HG03558 (cell line): ENCODE data around the gene MRPS33.
"Not testable (repeated sequence)": the region's sequence is repeated elsewhere in the genome, so short reads cannot be mapped to it uniquely, and the experiment has no call there.

Experiments
- ATAC-seq: cut with Tn5 transposase; IDR thresholded peaks from one replicate; pipeline ENCODE4 v1.9.1; 2021; ENCODE audit warnings: moderate number of reproducible peaks; ENCODE audit not compliant: unreplicated experiment; ENCODE audit errors: extremely low read depth

The MRPS33 gene

DNA sequence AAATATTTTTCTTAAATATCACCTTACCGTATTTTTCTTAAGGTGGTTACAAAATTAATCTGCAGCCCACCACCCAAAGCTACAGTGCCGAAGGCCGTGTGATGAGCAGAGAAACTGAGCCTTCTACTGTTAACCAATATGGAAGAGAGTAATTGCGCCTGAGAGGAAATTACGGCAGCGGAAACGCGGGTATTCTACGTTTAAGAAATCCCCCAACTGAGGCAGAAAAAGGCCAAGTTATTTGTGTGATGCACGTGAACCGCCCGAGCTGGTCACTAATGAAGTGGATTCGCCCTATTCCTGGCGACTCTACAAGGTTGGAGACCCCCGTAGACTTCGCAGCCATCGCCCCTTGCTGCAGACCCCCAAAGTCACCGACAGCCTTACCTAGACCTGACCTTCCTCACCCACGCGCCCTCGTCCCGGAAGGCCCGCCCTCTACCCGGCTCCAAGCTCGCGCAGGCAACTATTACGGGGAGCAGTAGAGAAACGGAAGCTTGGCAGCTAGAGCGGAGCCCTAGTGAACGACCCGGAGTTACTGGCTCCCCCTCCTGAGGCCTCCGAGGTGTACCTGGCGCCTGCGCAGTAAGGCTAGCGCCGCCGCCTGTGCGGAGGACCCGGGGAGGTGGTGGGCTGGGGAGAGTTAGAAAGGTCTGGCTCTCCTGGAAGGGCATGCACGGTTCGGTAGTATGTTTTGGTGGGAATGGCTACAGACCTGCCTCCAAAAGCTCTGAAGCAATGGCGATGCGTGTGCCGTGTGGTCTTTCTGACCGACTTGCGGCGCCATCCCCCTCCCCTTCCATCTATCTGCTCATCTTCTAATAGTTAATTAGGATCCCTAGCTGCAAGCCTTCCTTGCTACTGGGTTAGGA, at the start of gene MRPS33:
TSS of gene MRPS33 (minus strand) at position 429 of the 872 bp plus-strand sequence. CDS start 4,319 bp downstream, outside the sequence.
- peak; percentile 96 for ATAC-seq

DNA sequence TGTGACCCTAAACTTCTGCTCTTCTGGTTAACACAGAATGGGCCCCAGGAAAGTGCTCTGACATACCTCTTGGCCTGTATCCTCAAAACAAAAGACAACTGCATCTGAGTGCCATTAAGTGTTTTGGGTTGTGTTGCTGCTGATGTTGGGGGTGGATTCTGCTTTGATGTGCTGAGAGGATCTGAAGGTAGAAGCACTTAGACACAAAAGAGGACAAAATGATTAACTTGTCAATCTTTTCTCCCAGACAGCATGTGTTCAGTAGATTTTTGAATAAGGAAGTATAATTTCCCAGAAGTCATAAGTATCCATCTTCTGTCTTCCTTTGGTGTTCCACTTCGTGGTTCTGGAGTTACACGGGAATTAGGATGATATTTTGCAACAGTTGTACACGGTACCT, 43.0 kb upstream of the MRPS33 start:
- no peak for ATAC-seq

DNA sequence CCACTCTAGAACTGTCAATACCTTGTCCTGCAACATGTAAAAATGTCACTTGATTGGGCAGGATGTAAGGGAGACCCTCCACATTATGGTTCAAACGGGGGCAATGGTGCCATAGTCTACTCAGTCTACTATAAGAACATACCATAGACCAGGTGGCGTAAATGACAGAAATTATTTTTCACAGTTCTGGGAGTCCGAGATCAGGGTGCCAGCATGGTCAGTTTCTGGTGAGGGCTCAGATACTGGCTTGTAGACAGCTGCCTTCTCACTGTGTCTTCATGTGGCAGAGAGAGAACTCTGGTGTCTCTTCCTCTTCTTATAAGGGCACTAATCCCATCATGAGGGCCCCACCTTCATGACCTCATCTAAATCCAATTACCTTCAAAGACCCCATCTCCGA, 40.4 kb upstream of the MRPS33 start:
- no peak for ATAC-seq

DNA sequence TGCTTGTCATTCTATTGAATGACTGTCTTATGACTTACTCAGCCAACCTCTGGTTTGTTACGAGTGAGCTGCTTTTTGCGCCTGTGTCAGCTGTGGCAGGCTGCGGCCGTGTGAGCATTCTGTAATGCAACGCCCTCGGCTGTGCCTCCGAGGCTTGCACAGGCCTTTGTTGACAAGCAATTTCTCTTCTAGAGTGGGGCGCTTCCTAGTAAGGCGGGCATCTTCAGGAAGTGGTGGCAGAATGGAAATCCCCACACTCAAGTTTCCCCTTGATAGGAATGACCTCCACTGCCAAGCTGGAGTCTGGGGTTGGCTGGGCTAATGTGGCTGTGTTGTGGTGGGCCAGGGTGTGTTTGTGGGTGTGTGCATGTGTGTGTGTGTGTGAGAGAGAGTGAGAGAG, 38.9 kb upstream of the MRPS33 start:
- ATAC-seq = no peak

DNA sequence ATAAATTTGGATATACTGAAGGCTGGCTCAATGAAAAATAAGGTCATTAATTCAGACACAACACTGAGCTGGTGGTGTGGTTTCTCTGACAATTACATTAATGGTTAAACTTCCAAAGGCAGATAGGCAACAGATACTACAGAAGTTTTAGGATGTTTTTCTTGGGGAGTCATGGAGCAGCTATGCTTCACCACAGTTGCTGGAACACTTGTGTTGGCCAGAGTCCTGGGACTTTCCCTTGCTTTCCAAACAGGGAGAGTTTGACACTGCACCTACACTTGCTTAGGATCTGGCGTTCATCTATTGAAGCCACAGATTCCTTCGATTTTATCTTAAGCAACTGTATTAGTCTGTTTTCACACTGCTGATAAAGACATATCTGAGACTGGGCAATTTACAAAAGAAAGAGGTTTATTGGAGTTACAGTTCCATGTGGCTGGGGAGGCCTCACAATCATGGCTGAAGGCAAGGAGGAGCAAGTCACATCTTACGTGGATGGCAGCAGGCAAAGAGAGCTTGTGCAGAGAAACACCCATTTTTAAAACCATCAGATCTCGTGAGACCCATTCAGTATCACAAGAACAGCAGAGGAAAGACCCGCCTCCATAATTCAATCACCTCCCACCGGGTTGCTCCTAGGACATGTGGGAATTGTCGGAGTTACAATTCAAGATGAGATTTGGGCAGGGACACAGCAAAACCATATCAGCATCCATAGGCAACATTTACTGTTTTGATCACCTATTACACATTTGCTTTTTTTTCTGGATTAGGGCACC, 31.3 kb upstream of the MRPS33 start:
- ATAC-seq = no peak

DNA sequence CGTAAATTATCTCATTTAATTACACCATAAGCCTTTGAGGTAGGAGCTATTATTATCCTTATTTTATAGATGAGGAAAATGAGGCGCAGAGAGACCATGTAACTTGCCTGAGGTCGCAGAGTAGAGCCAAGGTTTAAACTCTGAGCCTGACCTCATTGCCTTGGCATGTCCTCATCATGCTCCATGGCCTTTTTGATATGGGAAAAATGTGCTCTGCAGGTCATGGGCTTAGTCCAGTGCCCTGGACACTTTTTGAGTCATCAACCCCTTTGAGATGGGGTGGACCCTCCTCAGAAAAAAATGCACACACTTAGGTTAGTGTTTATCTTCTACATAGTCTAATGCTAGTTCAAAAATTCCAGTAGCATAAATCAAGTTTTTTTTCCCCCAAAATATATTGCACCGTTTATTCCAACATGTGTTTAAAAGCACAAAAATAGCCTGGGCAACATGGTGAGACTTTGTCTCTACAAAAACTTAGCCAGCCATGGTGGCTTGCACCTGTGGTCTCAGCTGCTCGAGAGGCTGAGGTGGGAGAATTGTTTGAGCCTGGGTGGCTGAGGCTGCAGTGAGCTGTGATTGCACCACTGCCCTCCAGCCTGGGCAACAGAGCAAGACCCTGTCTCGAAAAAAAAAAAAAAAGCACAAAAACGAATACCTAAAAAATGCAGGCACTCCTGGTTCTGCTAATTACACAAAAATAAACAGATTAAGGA, 30.5 kb upstream of the MRPS33 start:
- no peak for ATAC-seq

DNA sequence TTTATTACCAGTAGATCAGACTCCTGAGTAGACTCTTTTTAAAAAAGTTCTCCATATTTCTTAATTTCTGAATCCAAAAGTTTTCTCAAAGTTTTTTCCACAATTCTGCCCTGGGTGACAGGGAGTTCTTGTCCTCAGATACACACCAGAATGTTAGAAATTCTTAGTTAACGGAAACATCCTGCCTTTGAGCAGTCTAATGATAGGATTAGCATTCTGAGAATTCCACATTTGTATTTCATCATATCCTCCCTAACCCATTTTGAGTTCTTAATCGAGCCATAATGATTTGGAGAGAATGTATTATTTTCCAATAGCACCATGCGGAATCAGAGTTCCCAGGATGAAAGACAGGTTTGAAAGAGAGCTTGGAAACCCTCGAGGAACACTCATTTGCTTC, 28.9 kb upstream of the MRPS33 start:
- ATAC-seq = no peak

DNA sequence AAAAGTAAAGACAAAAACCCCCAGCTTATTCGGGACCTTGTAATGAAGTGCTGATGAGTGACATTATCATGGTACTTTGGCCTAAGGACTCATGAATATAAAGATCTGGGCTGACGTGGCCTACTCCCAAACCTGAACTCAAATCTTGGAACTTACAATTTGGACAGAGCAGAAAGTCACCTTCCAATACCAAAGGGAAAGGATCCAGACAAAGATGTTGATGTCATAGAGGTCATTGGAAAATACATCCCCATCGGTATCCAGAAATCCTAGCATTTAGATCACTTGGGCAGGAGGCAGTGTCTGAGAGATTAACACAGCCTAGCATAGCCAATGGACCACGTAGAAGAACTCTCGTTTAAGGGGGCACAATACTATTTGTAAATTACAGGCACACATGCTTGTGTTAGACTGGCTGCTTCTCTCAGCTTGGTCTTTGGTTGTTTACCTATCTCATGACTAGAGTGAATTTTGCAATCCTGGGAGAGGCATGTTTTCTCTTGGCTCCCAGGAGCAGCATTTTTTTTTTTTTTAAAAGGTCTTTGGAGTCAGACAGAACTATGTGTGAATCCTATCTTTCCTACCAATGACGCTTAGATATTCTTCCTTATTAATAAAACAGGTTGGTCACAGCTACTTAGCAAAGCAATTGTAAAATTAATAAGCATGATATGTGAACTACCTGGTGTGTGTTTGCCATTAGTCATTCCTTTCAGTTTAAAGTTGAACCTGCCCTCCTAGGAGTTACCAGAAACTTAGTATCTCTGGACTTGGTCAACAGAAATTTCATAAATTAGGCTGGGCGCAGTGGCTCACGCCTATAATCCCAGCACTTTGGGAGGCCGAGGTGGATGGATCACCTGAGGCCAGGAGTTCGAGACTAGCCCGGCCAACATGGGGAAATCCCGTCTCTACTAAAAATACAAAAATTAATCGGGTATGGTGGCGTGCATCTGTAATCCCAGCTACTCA, 27.8 kb upstream of the MRPS33 start:
- no peak for ATAC-seq

DNA sequence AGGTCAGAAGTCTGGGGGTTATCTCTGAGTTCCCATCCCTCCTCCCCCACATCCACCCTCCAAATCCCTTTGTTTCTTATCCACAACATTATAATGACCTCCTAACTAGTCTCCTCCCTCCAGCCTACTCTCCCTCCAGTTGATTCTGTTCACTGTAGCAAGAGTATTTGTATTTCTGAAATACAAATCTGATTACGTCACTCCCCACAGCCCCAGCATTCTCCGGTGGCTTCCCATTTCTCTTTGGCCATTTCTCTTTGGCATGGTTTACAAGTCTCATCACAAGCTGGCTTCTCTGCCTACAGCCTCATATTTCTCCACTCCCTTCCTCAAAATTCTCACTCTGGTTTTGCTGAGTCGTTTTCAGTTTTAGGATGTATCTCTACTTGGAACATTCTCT, 24.6 kb upstream of the MRPS33 start:
- ATAC-seq = no peak

DNA sequence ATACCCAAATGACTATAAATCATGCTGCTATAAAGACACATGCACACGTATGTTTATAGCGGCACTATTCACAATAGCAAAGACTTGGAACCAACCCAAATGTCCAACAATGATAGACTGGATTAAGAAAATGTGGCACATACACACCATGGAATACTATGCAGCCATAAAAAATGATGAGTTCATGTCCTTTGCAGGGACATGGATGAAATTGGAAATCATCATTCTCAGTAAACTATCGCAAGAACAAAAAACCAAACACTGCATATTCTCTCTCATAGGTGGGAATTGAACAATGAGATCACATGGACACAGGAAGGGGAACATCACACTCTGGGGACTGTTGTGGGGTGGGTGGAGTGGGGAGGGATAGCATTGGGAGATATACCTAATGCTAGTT, 23.3 kb upstream of the MRPS33 start:
- ATAC-seq = not testable (repeated sequence)

DNA sequence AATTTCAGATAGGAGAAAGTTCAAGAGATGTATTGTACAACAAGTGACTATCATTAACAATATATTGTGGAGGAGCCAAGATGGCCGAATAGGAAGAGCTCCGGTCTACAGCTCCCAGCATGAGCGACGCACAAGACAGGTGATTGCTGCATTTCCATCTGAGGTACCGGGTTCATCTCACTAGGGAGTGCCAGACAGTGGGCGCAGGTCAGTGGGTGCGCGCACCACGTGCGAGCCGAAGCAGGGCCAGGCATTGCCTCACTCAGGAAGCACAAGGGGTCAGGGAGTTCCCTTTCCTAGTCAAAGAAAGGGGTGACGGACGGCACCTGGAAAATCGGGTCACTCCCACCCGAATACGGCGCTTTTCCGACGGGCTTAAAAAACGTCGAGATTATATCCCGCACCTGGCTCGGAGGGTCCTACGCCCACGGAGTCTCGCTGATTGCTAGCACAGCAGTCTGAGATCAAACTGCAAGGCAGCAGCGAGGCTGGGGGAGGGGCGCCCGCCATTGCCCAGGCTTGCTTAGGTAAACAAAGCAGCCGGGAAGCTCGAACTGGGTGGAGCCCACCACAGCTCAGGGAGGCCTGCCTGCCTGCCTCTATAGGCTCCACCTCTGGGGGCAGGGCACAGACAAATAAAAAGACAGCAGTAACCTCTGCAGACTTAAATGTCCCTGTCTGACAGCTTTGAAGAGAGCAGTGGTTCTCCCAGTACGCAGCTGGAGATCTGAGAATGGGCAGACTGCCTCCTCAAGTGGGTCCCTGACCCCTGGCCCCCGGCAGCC, 18.0 kb upstream of the MRPS33 start:
- not testable (repeated sequence) for ATAC-seq

DNA sequence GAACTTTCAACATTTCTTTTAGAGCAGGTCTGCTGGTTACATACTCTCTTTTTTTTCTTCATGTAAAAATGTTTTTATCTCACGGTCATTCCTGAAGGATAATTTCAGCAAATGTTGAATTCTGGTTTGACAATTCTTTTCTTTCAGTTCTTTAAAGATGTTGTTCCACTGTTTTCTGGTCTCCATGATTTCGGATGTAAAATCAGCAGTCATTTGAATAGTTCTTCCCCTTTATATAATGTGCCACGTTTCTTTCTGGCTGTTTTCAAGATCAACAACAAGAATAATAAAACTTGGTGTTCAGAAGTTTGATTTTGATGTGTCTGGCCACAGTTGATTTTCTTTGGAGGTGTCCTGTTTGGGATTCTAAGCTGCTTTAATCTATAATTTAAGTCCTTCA, 14.0 kb upstream of the MRPS33 start:
- no peak for ATAC-seq

DNA sequence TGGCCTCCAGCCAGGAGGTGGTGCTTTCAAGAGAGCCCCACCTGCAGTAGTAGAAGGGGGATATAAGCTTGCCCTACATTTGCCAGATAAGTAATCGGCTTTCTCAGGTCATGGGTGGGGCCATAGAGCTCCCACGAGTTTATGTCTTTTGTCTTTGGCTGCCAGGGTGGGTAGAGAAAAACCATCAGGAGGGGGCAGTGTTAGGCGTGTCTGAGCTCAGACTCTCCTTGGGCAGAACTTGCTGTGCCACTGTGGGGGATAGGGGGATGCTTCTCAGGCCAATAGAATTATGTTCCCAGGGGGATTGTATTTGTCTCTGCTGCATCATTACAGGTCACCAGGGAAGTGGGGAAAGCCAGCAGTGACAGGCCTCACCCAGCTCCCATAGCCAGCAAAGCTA, 12.3 kb upstream of the MRPS33 start:
- no peak for ATAC-seq

DNA sequence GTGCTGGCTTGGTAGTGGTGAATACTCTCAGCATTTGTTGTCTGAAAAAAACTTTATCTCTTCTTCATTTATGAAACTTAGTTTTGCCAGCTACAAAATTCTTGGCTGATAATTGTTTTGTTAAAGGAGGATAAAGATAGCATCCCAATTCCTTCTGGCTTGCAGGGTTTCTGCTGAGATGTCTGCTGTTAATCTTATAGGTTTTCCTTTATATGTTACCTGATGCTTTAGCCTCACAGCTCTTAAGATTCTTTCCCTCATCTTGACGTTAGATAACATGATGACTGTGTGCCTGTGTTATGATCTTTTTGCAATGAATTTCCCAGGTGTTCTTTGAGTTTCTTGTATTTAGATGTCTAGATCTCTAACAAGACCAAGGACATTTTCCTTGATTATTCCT, 9.9 kb upstream of the MRPS33 start:
- no peak for ATAC-seq

DNA sequence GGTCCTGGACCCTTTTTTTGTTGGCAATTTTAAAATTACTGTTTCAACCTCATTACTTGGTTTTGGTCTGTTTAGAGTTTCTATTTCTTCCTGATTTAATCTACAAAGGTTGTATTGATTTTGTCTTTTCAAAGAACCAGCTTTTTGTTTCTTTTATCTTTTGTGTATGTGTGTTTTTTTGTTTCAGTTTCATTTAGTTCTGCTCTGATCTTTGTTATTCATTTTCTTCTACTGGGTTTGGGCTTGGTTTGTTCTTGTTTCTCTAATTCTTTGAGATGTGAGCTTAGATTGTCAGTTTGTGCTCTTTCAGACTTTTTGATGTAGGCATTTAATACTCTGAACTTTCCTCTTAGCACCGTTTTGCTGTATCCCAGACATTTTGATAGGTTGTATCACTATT, 8.5 kb upstream of the MRPS33 start:
- no peak for ATAC-seq

DNA sequence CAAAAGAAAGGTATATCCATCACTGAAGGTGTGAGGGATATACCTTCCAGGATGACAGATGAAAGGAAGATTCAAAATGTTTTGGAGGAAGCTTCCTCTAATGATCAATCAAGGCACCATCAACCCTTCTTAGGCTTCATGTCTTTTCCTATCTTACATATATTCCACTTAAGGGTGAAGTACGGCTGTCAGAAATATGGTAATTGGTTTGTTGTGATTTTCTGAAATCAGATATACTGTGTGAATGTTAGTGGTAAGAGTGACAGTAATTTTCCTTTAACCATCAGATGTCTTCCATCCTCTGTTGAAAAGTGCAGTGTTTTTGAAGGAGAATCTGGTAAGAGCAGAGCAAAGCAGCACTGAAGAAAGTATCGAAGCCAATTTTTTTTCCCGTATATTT, 2.8 kb upstream of the MRPS33 start:
- ATAC-seq = no peak

DNA sequence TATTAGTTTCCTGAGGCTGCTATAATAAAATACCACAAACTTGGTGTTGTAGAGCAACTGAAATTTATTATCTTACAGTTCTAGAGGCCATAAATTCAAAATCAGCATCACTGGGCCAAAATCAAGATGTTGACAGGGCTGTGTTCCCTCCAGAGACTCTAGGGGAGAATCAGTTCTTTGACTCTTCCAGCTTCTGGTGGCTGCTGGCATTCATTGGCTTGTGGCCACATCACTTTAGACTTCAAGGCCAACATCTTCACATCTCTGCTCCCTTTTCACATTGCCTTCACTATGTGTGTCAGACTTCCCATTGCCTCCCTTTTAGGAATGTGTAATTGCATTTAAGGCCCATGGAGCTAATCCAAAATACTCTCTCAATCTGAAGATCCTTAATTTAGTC, 1.6 kb upstream of the MRPS33 start:
- ATAC-seq = no peak

DNA sequence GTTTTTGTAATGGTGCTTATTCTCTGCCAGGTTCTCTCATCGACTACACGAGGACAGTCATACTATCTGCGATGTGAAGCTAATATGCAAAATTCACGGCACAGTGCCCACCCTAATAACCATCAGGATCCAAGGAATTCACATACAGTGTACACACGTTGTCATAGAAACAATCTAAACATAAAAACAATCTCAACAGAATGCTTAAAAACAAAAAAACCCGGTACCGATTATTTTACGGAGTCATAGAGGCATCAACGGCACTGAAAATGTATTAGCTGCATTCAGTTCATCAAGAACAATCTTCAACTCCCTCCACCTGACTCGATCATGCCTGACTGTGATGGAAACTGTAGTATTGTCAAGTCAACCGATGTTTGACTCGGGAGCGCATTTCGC, 628 bp downstream of the MRPS33 start:
- peak; percentile 4 for ATAC-seq

DNA sequence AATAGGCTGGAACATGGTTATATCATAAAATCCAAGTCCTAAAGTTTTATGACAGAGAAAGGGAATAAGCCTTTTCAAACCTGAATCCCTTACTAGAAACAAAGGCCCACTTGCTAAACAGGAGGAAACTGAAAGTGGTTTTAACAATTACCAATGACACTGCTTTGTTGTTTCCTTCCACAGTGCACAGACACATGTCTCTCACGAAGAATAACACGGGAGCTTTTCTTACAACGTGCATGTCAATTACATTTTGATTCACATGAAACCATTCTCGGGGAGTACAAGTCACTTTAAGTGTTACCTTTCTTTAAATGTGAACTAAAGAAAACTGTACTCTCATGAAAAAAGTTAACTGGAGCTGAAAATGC, 1.4 kb downstream of the MRPS33 start:
- ATAC-seq = no peak
